ENCODE results near the gene HAPLN1. TPM values are rescaled to one million over a fixed set of nuclear protein-coding genes. Genes with fewer than 3 reads are reported as not detected.

Gene HAPLN1
- total and polyA plus RNA-seq, 2 of the 8 experiments (the other 6 are each of a cell fraction or from before 2014, with no cell fraction given), result 0.56 to 2.1 TPM

GRCh38 chr5:83740741-83741140 lies 20.1 kb upstream of the HAPLN1 start:
- Histone ChIP-seq H2AK5ac (ENCODE audit: low read depth, low read length) (no peak overlapping the region), H2BK20ac (ENCODE audit: low read length) (no peak overlapping the region), H3K4me2 (ENCODE audit: insufficient read depth in 1 of 2, low read depth in 2 of 2, low read length in 2 of 2) (no peak overlapping the region), H2BK12ac (ENCODE audit: low read depth, low read length) (no peak overlapping the region), H3K4ac (replicated peaks; ENCODE audit: insufficient read length, low read depth, low read length) (no peak overlapping the region), H3K18ac (ENCODE audit: extremely low read depth, low read length) (no peak overlapping the region), H2BK120ac (replicated peaks; ENCODE audit: low read depth, low read length) (no peak overlapping the region), H3K36me3 (ENCODE audit: control insufficient read depth in 2 of 4, insufficient read depth in 4 of 4, low read length in 3 of 4) (no peaks in the 10 kb centered on the region), H2BK15ac (ENCODE audit: low read length) (no peak overlapping the region), H3K56ac (replicated peaks; ENCODE audit: insufficient read length, low read depth, low read length) (no peak overlapping the region), H4K8ac (ENCODE audit: extremely low read depth, insufficient read depth, low read length) (no peak overlapping the region), H3K79me1 (ENCODE audit: low read depth, low read length) (no peaks in the 10 kb centered on the region), H2BK5ac (ENCODE audit: low read depth, low read length) (no peak overlapping the region), H4K91ac (replicated peaks; ENCODE audit: insufficient read length, low read length) (no peak overlapping the region), H2AFZ (ENCODE audit: low read length) (no peak overlapping the region), H3K79me2 (ENCODE audit: control insufficient read depth in 1 of 2, insufficient read depth in 2 of 2, low read length in 2 of 2) (no peaks in the 10 kb centered on the region), H4K5ac (ENCODE audit: insufficient read length, low read depth, low read length) (no peak overlapping the region), H3K27ac (ENCODE audit: low read depth, low read length) (no peak overlapping the region), H3K4me1 (replicated peaks in 1 of 4; ENCODE audit: control insufficient read depth in 3 of 4, insufficient read depth in 4 of 4, low read length in 3 of 4) (no peaks in the 10 kb centered on the region), H3K23ac (ENCODE audit: insufficient read length) (no peak overlapping the region), H3K14ac (ENCODE audit: insufficient read length) (no peak overlapping the region), H3K27me3 (replicated peaks in 1 of 4; ENCODE audit: control insufficient read depth in 3 of 4, extremely low read depth in 1 of 4, insufficient read depth in 3 of 4, low read length in 3 of 4) (no peaks in the 10 kb centered on the region), H3K9ac (replicated peaks in 1 of 4; ENCODE audit: extremely low read depth in 1 of 4, low read depth in 3 of 4, low read length in 3 of 4) (no peak overlapping the region), H3K9me3 (ENCODE audit: insufficient read depth in 2 of 2, low read depth in 1 of 2, low read length in 1 of 2) (no peaks in the 10 kb centered on the region), H3K4me3 (ENCODE audit: extremely low read depth in 1 of 4, insufficient read depth in 2 of 4, low read depth in 3 of 4, low read length in 4 of 4) (no peak overlapping the region), H3K23me2 (ENCODE audit: low read depth, low read length) (no peaks in the 10 kb centered on the region), H4K20me1 (replicated peaks in 1 of 2; ENCODE audit: control insufficient read depth in 1 of 2, insufficient read depth in 2 of 2, low read length in 2 of 2) (no peaks in the 10 kb centered on the region)
- no peak for FAIRE-seq
- DNase-seq (ENCODE audit: low read depth in 1 of 2, low spot score in 2 of 2), result no peak
- CTCF ChIA-PET (ENCODE audit: partially characterized antibody), result interaction anchor here (0.6 kb wide), 2 partner anchors 1309 to 1429 kb away, joined by 3 read pairs; no protein-coding TSS in a partner anchor
- WGBS, 2 experiments (ENCODE audit: extremely low coverage in 1 of 2, insufficient coverage in 1 of 2, insufficient read length in 1 of 2, insufficient replicate concordance in 2 of 2, low coverage in 1 of 2, low lambda C conversion rate in 2 of 2, missing lambda C conversion rate in 1 of 2), result 89% methylated on average over 2 of the region's 2 CpGs; no CpG with 5 or more reads in 1 of the 2 experiments
- POLR2A ChIA-PET (ENCODE audit: partially characterized antibody), result no interaction called here
- no peak for TF ChIP-seq HDAC6 (IDR thresholded peaks at IDR 0.05; ENCODE audit: low read depth, low read length)
- no peak for TF ChIP-seq ATF3 (IDR thresholded peaks at IDR 0.05; ENCODE audit: insufficient read depth, low read depth, low read length)
- TF ChIP-seq SRF (IDR thresholded peaks at IDR 0.05; ENCODE audit: low read depth, low read length), result no peak
- no peak for TF ChIP-seq MAFK (IDR thresholded peaks at IDR 0.05; ENCODE audit: low read depth, low read length)
- no peak for TF ChIP-seq GTF2F1 (IDR thresholded peaks at IDR 0.05; ENCODE audit: borderline replicate concordance, low read depth, low read length)
- no peak for TF ChIP-seq SIX5 (IDR thresholded peaks at IDR 0.05; ENCODE audit: low read depth, low read length)
- no peak for TF ChIP-seq RBBP5 (IDR thresholded peaks at IDR 0.05; ENCODE audit: borderline replicate concordance, low read depth, low read length)
- no peak for TF ChIP-seq BRCA1 (IDR thresholded peaks at IDR 0.05; ENCODE audit: low read depth, low read length)
- no peak for TF ChIP-seq MAX (IDR thresholded peaks at IDR 0.05)
- TF ChIP-seq NRF1 (IDR thresholded peaks at IDR 0.05; ENCODE audit: low read depth, low read length), result no peak
- no peak for TF ChIP-seq ASH2L (IDR thresholded peaks at IDR 0.05; ENCODE audit: low read length)
- no peak for TF ChIP-seq JUND (IDR thresholded peaks at IDR 0.05; ENCODE audit: low read length)
- TF ChIP-seq POLR2AphosphoS5 (IDR thresholded peaks at IDR 0.05; ENCODE audit: low read depth, low read length), result no peak
